HEK293 (cell line): Measurements from ENCODE around the gene CPXM2.

Experiments used
- CTCF ChIA-PET: fragments of 350-600 bp; formaldehyde crosslinking; extraction: SDS; loops from one replicate; lab custom pipeline; 2021; ENCODE audit warnings: antibody characterized with exemption; lab: Yijun Ruan, JAX
- POLR2A ChIA-PET: fragments of 300-600 bp; formaldehyde crosslinking; extraction: SDS; loops from one replicate; lab custom pipeline; 2020; ENCODE audit warnings: antibody characterized with exemption, inconsistent platforms; lab: Yijun Ruan, JAX
- H3K27ac ChIP-seq: fragments of 200-500 bp; sonication (Bioruptor generic); 2 replicates; pipeline ENCODE4 v1.5.1; 2014; ENCODE audit warnings: low read depth, low read length, control low read depth, inconsistent platforms; ENCODE audit errors: extremely low read depth
- H3K36me3 ChIP-seq, 2 experiments: fragments of 200-500 bp in 1 of 2; sonication (Bioruptor generic) in 1 of 2; 1 replicate in 1 of 2; 2 replicates in 1 of 2; pipeline ENCODE4 v1.5.1; 2014 to 2017; ENCODE audit warnings: inconsistent platforms in 2 of 2, low read length in 2 of 2; ENCODE audit not compliant: control insufficient read depth in 2 of 2, insufficient read depth in 1 of 2
- H3K4me1 ChIP-seq: fragments of 200-500 bp; sonication (Bioruptor generic); 2 replicates; pipeline ENCODE4 v1.5.1; 2014; ENCODE audit warnings: mild to moderate bottlenecking, low read length, inconsistent platforms; ENCODE audit not compliant: control insufficient read depth, insufficient read depth
- H3K4me3 ChIP-seq: 2 replicates; pipeline ENCODE4 v1.5.1; 2011; ENCODE audit warnings: low read depth, mild to moderate bottlenecking, control low read depth, low read length, moderate library complexity
- H3K9me3 ChIP-seq: fragments of 200-500 bp; sonication (Bioruptor generic); 2 replicates; pipeline ENCODE4 v1.5.1; 2014; ENCODE audit warnings: low read depth, low read length, inconsistent platforms; ENCODE audit not compliant: control insufficient read depth, insufficient read depth
- HOXD13 ChIP-seq: sonication (generic); formaldehyde crosslinking; IDR thresholded peaks from 2 replicates; pipeline ENCODE4 v1.8.0; 2022; ENCODE audit warnings: missing genetic modification reagents, borderline replicate concordance
- INSM2 ChIP-seq: fragments of 450-650 bp; formaldehyde crosslinking; IDR thresholded peaks from 2 replicates; pipeline ENCODE4 v1.5.1; 2016; ENCODE audit warnings: missing biosample characterization, missing genetic modification characterization
- MYNN ChIP-seq: fragments of 450-650 bp; formaldehyde crosslinking; IDR thresholded peaks from 2 replicates; pipeline ENCODE4 v1.5.1; 2016; ENCODE audit warnings: missing biosample characterization, missing genetic modification characterization, borderline replicate concordance
- WT1 ChIP-seq: fragments of 450-650 bp; formaldehyde crosslinking; IDR thresholded peaks from 2 replicates; pipeline ENCODE4 v1.5.1; 2016; ENCODE audit warnings: missing biosample characterization, missing genetic modification characterization
- ZBTB20 ChIP-seq: fragments of 450-650 bp; formaldehyde crosslinking; IDR thresholded peaks from 2 replicates; pipeline ENCODE4 v1.5.1; 2016; ENCODE audit warnings: missing biosample characterization, missing genetic modification characterization
- ZFP3 ChIP-seq: fragments of 450-650 bp; formaldehyde crosslinking; IDR thresholded peaks from 2 replicates; pipeline ENCODE4 v1.5.1; 2016; ENCODE audit warnings: low read depth, missing biosample characterization, missing genetic modification characterization
- ZNF10 ChIP-seq: fragments of 450-650 bp; formaldehyde crosslinking; IDR thresholded peaks from 2 replicates; pipeline ENCODE4 v1.5.1; 2017; ENCODE audit warnings: missing biosample characterization, missing genetic modification characterization
- ZNF121 ChIP-seq: fragments of 450-650 bp; formaldehyde crosslinking; IDR thresholded peaks from 2 replicates; pipeline ENCODE4 v1.5.1; 2016; ENCODE audit warnings: missing biosample characterization, missing genetic modification characterization
- ZNF155 ChIP-seq: fragments of 450-650 bp; formaldehyde crosslinking; IDR thresholded peaks from 2 replicates; pipeline ENCODE4 v1.5.1; 2016; ENCODE audit warnings: missing biosample characterization, missing genetic modification characterization
- ZNF175 ChIP-seq: fragments of 450-650 bp; formaldehyde crosslinking; IDR thresholded peaks from 2 replicates; pipeline ENCODE4 v1.5.1; 2016; ENCODE audit warnings: missing biosample characterization, missing genetic modification characterization
- ZNF223 ChIP-seq: fragments of 450-650 bp; formaldehyde crosslinking; IDR thresholded peaks from 2 replicates; pipeline ENCODE4 v1.5.1; 2016; ENCODE audit warnings: missing biosample characterization, missing genetic modification characterization
- ZNF266 ChIP-seq: fragments of 450-650 bp; formaldehyde crosslinking; IDR thresholded peaks from 2 replicates; pipeline ENCODE4 v1.5.1; 2016; ENCODE audit warnings: missing biosample characterization, missing genetic modification characterization, low read depth
- ZNF350 ChIP-seq: fragments of 450-650 bp; formaldehyde crosslinking; IDR thresholded peaks from 2 replicates; pipeline ENCODE4 v1.5.0; 2017; ENCODE audit warnings: missing biosample characterization, mild to moderate bottlenecking, missing genetic modification characterization
- ZNF37A ChIP-seq: fragments of 450-650 bp; IDR thresholded peaks from 2 replicates; pipeline ENCODE4 v1.5.1; 2018; ENCODE audit warnings: missing biosample characterization, missing genetic modification characterization
- ZNF426 ChIP-seq: fragments of 450-650 bp; formaldehyde crosslinking; IDR thresholded peaks from 2 replicates; pipeline ENCODE4 v1.5.1; 2017; ENCODE audit warnings: missing biosample characterization, missing genetic modification characterization, mild to moderate bottlenecking, inconsistent platforms, moderate library complexity
- ZNF555 ChIP-seq: fragments of 450-650 bp; formaldehyde crosslinking; conservative IDR thresholded peaks from 2 replicates; pipeline ENCODE4 v1.5.1; 2017; ENCODE audit warnings: missing biosample characterization, mild to moderate bottlenecking, missing genetic modification characterization, inconsistent platforms
- ZNF580 ChIP-seq: fragments of 450-650 bp; formaldehyde crosslinking; IDR thresholded peaks from 2 replicates; pipeline ENCODE4 v1.5.1; 2016; ENCODE audit warnings: missing biosample characterization, missing genetic modification characterization
- ZNF621 ChIP-seq: fragments of 450-650 bp; formaldehyde crosslinking; IDR thresholded peaks from 2 replicates; pipeline ENCODE4 v1.5.1; 2017; ENCODE audit warnings: missing biosample characterization, missing genetic modification characterization
- ZNF623 ChIP-seq: fragments of 450-650 bp; formaldehyde crosslinking; IDR thresholded peaks from 2 replicates; pipeline ENCODE4 v1.5.1; 2016; ENCODE audit warnings: missing biosample characterization, missing genetic modification characterization
- ZNF707 ChIP-seq: fragments of 450-650 bp; formaldehyde crosslinking; IDR thresholded peaks from 2 replicates; pipeline ENCODE4 v1.5.1; 2016; ENCODE audit warnings: missing biosample characterization, missing genetic modification characterization
- ZNF776 ChIP-seq: fragments of 450-650 bp; formaldehyde crosslinking; IDR thresholded peaks from 2 replicates; pipeline ENCODE4 v1.5.0; 2017; ENCODE audit warnings: missing biosample characterization, missing genetic modification characterization, borderline replicate concordance
- ZNF791 ChIP-seq: fragments of 450-650 bp; formaldehyde crosslinking; IDR thresholded peaks from 2 replicates; pipeline ENCODE4 v1.5.1; 2016; ENCODE audit warnings: missing biosample characterization, missing genetic modification characterization
- TF ChIP-seq, protein P1 (sequence below): fragments of 450-650 bp; formaldehyde crosslinking; IDR thresholded peaks from 2 replicates; pipeline ENCODE4 v1.5.1; 2016; ENCODE audit warnings: missing biosample characterization, missing genetic modification characterization
- TF ChIP-seq, protein P2 (sequence below): sonication (generic); formaldehyde crosslinking; IDR thresholded peaks from 2 replicates; pipeline ENCODE4 v1.8.1; 2022; ENCODE audit warnings: mild to moderate bottlenecking, moderate library complexity, missing genetic modification reagents
- TF ChIP-seq, protein P3 (sequence below): fragments of 450-650 bp; formaldehyde crosslinking; IDR thresholded peaks from 2 replicates; pipeline ENCODE4 v1.5.1; 2016; ENCODE audit warnings: missing biosample characterization, missing genetic modification characterization, borderline replicate concordance

CPXM2 gene

GRCh38 chr10:123798856-123799255 is 92.8 kb downstream of the CPXM2 start:
- CTCF ChIA-PET, result no interaction called here
- H3K9me3 ChIP-seq, result no peaks in the 10 kb centered on the region
- no peaks in the 10 kb centered on the region for H3K36me3 ChIP-seq
- H3K27ac ChIP-seq, result no peak overlapping the region
- no peaks in the 10 kb centered on the region for H3K4me1 ChIP-seq
- POLR2A ChIA-PET, result no interaction called here
- TF ChIP-seq ZNF10 (tag by site-specific recombination) (no peak), ZNF121 (tag by site-specific recombination) (no peak), ZNF266 (tag by site-specific recombination) (no peak), ZNF350 (tag by site-specific recombination) (no peak), ZNF426 (tag by site-specific recombination) (no peak), WT1 (tag by site-specific recombination) (no peak), ZFP3 (tag by site-specific recombination) (no peak), MYNN (tag by site-specific recombination) (no peak), ZNF621 (tag by site-specific recombination) (no peak), HOXD13 (no peak), ZNF155 (tag by site-specific recombination) (no peak), ZNF580 (tag by site-specific recombination) (no peak), ZBTB20 (tag by site-specific recombination) (no peak), ZNF175 (tag by site-specific recombination) (no peak)
- TF ChIP-seq, protein P1, sequence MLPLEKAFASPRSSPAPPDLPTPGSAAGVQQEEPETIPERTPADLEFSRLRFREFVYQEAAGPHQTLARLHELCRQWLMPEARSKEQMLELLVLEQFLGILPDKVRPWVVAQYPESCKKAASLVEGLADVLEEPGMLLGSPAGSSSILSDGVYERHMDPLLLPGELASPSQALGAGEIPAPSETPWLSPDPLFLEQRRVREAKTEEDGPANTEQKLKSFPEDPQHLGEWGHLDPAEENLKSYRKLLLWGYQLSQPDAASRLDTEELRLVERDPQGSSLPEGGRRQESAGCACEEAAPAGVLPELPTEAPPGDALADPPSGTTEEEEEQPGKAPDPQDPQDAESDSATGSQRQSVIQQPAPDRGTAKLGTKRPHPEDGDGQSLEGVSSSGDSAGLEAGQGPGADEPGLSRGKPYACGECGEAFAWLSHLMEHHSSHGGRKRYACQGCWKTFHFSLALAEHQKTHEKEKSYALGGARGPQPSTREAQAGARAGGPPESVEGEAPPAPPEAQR (tag by site-specific recombination), result no peak
- no peak overlapping the region for H3K4me3 ChIP-seq

GRCh38 chr10:123797813-123798212 is 93.8 kb downstream of the CPXM2 start:
- POLR2A ChIA-PET, result no interaction called here

More at GRCh38 chr10:123797813-123798212, 93.8 kb downstream of the CPXM2 start:
- TF ChIP-seq INSM2 (no peak), ZNF37A (tag by site-specific recombination) (no peak), ZNF707 (tag by site-specific recombination) (no peak), ZNF555 (tag by site-specific recombination) (no peak), ZNF623 (tag by site-specific recombination) (no peak), ZNF223 (tag by site-specific recombination) (no peak), ZNF791 (no peak), WT1 (tag by site-specific recombination) (no peak), ZNF776 (no peak)
- TF ChIP-seq, protein P2, sequence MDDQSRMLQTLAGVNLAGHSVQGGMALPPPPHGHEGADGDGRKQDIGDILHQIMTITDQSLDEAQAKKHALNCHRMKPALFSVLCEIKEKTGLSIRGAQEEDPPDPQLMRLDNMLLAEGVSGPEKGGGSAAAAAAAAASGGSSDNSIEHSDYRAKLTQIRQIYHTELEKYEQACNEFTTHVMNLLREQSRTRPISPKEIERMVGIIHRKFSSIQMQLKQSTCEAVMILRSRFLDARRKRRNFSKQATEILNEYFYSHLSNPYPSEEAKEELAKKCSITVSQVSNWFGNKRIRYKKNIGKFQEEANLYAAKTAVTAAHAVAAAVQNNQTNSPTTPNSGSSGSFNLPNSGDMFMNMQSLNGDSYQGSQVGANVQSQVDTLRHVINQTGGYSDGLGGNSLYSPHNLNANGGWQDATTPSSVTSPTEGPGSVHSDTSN, result no peak
- TF ChIP-seq, protein P1 (tag by site-specific recombination), result no peak
- TF ChIP-seq, protein P3, sequence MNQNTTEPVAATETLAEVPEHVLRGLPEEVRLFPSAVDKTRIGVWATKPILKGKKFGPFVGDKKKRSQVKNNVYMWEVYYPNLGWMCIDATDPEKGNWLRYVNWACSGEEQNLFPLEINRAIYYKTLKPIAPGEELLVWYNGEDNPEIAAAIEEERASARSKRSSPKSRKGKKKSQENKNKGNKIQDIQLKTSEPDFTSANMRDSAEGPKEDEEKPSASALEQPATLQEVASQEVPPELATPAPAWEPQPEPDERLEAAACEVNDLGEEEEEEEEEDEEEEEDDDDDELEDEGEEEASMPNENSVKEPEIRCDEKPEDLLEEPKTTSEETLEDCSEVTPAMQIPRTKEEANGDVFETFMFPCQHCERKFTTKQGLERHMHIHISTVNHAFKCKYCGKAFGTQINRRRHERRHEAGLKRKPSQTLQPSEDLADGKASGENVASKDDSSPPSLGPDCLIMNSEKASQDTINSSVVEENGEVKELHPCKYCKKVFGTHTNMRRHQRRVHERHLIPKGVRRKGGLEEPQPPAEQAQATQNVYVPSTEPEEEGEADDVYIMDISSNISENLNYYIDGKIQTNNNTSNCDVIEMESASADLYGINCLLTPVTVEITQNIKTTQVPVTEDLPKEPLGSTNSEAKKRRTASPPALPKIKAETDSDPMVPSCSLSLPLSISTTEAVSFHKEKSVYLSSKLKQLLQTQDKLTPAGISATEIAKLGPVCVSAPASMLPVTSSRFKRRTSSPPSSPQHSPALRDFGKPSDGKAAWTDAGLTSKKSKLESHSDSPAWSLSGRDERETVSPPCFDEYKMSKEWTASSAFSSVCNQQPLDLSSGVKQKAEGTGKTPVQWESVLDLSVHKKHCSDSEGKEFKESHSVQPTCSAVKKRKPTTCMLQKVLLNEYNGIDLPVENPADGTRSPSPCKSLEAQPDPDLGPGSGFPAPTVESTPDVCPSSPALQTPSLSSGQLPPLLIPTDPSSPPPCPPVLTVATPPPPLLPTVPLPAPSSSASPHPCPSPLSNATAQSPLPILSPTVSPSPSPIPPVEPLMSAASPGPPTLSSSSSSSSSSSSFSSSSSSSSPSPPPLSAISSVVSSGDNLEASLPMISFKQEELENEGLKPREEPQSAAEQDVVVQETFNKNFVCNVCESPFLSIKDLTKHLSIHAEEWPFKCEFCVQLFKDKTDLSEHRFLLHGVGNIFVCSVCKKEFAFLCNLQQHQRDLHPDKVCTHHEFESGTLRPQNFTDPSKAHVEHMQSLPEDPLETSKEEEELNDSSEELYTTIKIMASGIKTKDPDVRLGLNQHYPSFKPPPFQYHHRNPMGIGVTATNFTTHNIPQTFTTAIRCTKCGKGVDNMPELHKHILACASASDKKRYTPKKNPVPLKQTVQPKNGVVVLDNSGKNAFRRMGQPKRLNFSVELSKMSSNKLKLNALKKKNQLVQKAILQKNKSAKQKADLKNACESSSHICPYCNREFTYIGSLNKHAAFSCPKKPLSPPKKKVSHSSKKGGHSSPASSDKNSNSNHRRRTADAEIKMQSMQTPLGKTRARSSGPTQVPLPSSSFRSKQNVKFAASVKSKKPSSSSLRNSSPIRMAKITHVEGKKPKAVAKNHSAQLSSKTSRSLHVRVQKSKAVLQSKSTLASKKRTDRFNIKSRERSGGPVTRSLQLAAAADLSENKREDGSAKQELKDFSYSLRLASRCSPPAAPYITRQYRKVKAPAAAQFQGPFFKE (tag by site-specific recombination), result no peak
- no peaks in the 10 kb centered on the region for H3K4me1 ChIP-seq
- no peaks in the 10 kb centered on the region for H3K36me3 ChIP-seq
- CTCF ChIA-PET, result no interaction called here
- no peaks in the 10 kb centered on the region for H3K9me3 ChIP-seq
- no peak overlapping the region for H3K4me3 ChIP-seq
- no peak overlapping the region for H3K27ac ChIP-seq
